Keratinocyte (primary cell): ENCODE data around the gene BAHCC1. TPM values are rescaled to one million over a fixed set of nuclear protein-coding genes. Genes with fewer than 3 reads are reported as not detected.

Experiments used
- DNase-seq: peaks from one replicate; pipeline ENCODE4 v3.0.0-alpha.2; 2011; ENCODE audit warnings: low read depth, missing footprints, low spot score
- FAIRE-seq: peaks from 2 replicates; lab custom pipeline; 2011; peaks lifted over from hg19 to GRCh38; lab: Jason Lieb, UNC
- H2AFZ ChIP-seq: 2 replicates; pipeline ENCODE4 v1.6.0; 2012; ENCODE audit warnings: low read length, control low read depth, inconsistent platforms; ENCODE audit not compliant: control insufficient read depth
- H3K27ac ChIP-seq: 2 replicates; pipeline ENCODE4 v1.5.1; 2011; ENCODE audit warnings: low read length; ENCODE audit not compliant: control insufficient read depth, insufficient read depth
- H3K27me3 ChIP-seq: 3 replicates; pipeline ENCODE4 v1.6.0; 2011; ENCODE audit warnings: low read length; ENCODE audit not compliant: control insufficient read depth, insufficient read depth; ENCODE audit errors: extremely low read depth
- H3K36me3 ChIP-seq, 2 experiments: 2 replicates in 1 of 2; 3 replicates in 1 of 2; pipeline ENCODE4 v1.5.1; 2011; ENCODE audit warnings: low read length in 2 of 2, mild to moderate bottlenecking in 1 of 2; ENCODE audit not compliant: control insufficient read depth in 2 of 2, insufficient read depth in 2 of 2; ENCODE audit errors: extremely low read depth in 1 of 2
- H3K4me1 ChIP-seq: 3 replicates; pipeline ENCODE4 v1.5.1; 2011; ENCODE audit warnings: low read length; ENCODE audit not compliant: control insufficient read depth, insufficient read depth; ENCODE audit errors: extremely low read depth
- H3K4me2 ChIP-seq: 3 replicates; pipeline ENCODE4 v1.6.0; 2011; ENCODE audit warnings: low read depth, low read length; ENCODE audit not compliant: control insufficient read depth, insufficient read depth; ENCODE audit errors: extremely low read depth
- H3K4me3 ChIP-seq, 3 experiments: fragments of 200-600 bp in 1 of 3; sonication (generic) in 1 of 3; 2 replicates in 2 of 3; 3 replicates in 1 of 3; pipeline ENCODE4 v1.5.1; 2011 to 2016; ENCODE audit warnings: low read length in 3 of 3, mild to moderate bottlenecking in 3 of 3, control low read depth in 2 of 3, inconsistent platforms in 1 of 3, low read depth in 1 of 3, mixed read lengths in 1 of 3, mixed run types in 1 of 3, moderate library complexity in 1 of 3; ENCODE audit not compliant: control insufficient read depth in 2 of 3, insufficient read depth in 2 of 3; ENCODE audit errors: extremely low read depth in 1 of 3
- H3K79me2 ChIP-seq: 2 replicates; pipeline ENCODE4 v1.6.0; 2012; ENCODE audit warnings: low read length; ENCODE audit not compliant: control insufficient read depth, insufficient read depth
- H3K9ac ChIP-seq: 3 replicates; pipeline ENCODE4 v1.6.0; 2011; ENCODE audit warnings: low read length; ENCODE audit not compliant: control insufficient read depth, insufficient read depth; ENCODE audit errors: extremely low read depth
- H3K9me1 ChIP-seq: 3 replicates; pipeline ENCODE4 v1.6.0; 2011; ENCODE audit warnings: low read length; ENCODE audit not compliant: control insufficient read depth, insufficient read depth; ENCODE audit errors: extremely low read depth
- H3K9me3 ChIP-seq: 2 replicates; pipeline ENCODE4 v1.5.1; 2012; ENCODE audit warnings: low read depth, low read length; ENCODE audit not compliant: control insufficient read depth
- H4K20me1 ChIP-seq: 3 replicates; pipeline ENCODE4 v1.6.0; 2011; ENCODE audit warnings: low read length; ENCODE audit not compliant: control insufficient read depth, insufficient read depth; ENCODE audit errors: extremely low read depth
- EZH2 ChIP-seq: IDR thresholded peaks from one replicate; pipeline ENCODE4 v1.6.1; 2012; ENCODE audit warnings: inconsistent platforms, mild to moderate bottlenecking, low read length, moderate library complexity
- dilution Hi-C: fragments of 300-500 bp; cut with MboI; formaldehyde crosslinking; loops from one replicate; pipeline ENCODE4 v1.7.0; 2020; ENCODE audit warnings: low sequenced_read_pairs; ENCODE audit not compliant: extremely low pct_ligation_motif_present
- polyA minus RNA-seq, 3 experiments: library from RNA; depleted of rRNA, polyadenylated mRNA; stranded (reverse); fragments of >200 nt; gene quantifications; 1 replicate in 1 of 3; 2 replicates in 1 of 3; 3 replicates in 1 of 3; pipeline ENCODE4 v1.2.3, GENCODE V29; 2011
- polyA plus RNA-seq, 5 experiments: library from polyadenylated mRNA; depleted of rRNA in 3 of 5; stranded (reverse) in 3 of 5; stranded (forward) in 1 of 5; unstranded in 1 of 5; fragments of >200 nt; gene quantifications; 1 replicate in 1 of 5; 2 replicates in 3 of 5; 3 replicates in 1 of 5; pipeline versions ENCODE4 v1.2.1 to v1.2.3, GENCODE V29; 2011 to 2012; ENCODE audit warnings: missing spikeins in 2 of 5, low read depth in 1 of 5, low replicate concordance in 1 of 5
- TF ChIP-seq, protein P1 (sequence below), 3 experiments: IDR thresholded peaks in 1 of 3; conservative IDR thresholded peaks in 1 of 3; optimal IDR thresholded peaks in 1 of 3; 2 replicates in 2 of 3; 3 replicates in 1 of 3; pipeline versions ENCODE3 to v1.5.1; 2011; ENCODE audit warnings: low read length in 3 of 3, mild to moderate bottlenecking in 3 of 3, moderate library complexity in 2 of 3, control low read depth in 1 of 3, inconsistent platforms in 1 of 3; ENCODE audit not compliant: insufficient read depth in 2 of 3; ENCODE audit errors: extremely low read depth in 1 of 3

Gene BAHCC1
- polyA plus RNA-seq (0.52 to 1.0 TPM (median 0.80 TPM) in 3 replicates), polyA minus RNA-seq (0.99 to 4.3 TPM (median 1.3 TPM) in 3 replicates)
- polyA plus RNA-seq (2011; ENCODE audit: low read depth): 0.74 TPM
- polyA plus RNA-seq (2011; cell fraction: cytosol; rRNA removed): 0.13 and 0.88 TPM in 2 replicates
- polyA plus RNA-seq (2011; cell fraction: nucleus; rRNA removed): 3.0 and 5.1 TPM in 2 replicates
- 0.85 and 2.5 TPM in 2 replicates for polyA plus RNA-seq (2012; ENCODE audit: low replicate concordance)
- 0.96 TPM for polyA minus RNA-seq (2011; cell fraction: cytosol; rRNA and poly(A)+ RNA removed)
- 4.7 and 6.7 TPM in 2 replicates for polyA minus RNA-seq (2011; cell fraction: nucleus; rRNA and poly(A)+ RNA removed)

DNA sequence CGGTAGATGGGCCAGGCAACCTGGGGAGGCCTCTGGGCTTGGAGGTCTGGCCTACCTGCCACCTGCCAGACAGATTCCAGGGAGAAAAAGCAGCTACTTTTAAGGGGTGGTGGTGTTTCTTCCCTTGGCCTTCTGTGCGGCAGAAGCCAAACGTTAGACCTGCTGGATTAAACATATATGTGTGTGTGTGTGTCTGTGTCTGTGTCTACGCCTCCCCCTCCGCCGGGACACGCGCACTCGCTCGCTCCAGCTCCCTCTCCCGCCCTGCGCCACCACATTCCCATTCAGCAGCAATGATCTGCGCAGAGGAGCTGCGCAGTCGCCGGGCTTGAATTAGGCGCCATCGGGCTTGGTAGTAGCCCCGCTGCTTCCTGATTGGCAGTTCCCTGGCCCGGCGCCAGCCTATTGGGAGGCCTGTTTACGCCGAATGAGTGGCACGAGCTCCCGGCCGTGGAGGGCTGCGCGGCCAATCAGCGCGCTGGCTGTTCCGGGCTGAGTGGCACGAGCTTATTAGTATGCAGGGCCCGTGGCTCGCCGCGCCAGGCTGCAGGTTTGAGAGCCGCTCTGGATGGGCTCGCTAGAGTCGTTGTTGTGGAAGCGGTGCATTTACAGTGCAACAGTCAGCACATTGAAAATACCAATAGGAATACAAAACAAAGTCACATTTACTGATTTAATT lies at the start of gene BAHCC1:
BAHCC1 (plus strand) TSS at position 537 of the 679 bp plus-strand sequence. CDS start 4,283 bp downstream, outside the sequence.
- H3K36me3 ChIP-seq: no peaks in the 10 kb centered on the region
- H3K27ac ChIP-seq: peak within 1 kb of the TSS; percentile 82
- peaks cover 29% of the 10 kb centered on the region for H3K79me2 ChIP-seq
- TF ChIP-seq EZH2: no peak
- TF ChIP-seq, protein P1, sequence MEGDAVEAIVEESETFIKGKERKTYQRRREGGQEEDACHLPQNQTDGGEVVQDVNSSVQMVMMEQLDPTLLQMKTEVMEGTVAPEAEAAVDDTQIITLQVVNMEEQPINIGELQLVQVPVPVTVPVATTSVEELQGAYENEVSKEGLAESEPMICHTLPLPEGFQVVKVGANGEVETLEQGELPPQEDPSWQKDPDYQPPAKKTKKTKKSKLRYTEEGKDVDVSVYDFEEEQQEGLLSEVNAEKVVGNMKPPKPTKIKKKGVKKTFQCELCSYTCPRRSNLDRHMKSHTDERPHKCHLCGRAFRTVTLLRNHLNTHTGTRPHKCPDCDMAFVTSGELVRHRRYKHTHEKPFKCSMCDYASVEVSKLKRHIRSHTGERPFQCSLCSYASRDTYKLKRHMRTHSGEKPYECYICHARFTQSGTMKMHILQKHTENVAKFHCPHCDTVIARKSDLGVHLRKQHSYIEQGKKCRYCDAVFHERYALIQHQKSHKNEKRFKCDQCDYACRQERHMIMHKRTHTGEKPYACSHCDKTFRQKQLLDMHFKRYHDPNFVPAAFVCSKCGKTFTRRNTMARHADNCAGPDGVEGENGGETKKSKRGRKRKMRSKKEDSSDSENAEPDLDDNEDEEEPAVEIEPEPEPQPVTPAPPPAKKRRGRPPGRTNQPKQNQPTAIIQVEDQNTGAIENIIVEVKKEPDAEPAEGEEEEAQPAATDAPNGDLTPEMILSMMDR (optimal IDR thresholded peaks at IDR 0.05 in 1 of 3, IDR thresholded peaks at IDR 0.05 in 1 of 3, conservative IDR thresholded peaks at IDR 0.05 in 1 of 3; ENCODE audit: extremely low read depth in 1 of 3, insufficient read depth in 2 of 3, low read length in 3 of 3): peak in 1 of 3 experiments; percentile 34
- H4K20me1 ChIP-seq: no peaks in the 10 kb centered on the region
- H2AFZ ChIP-seq: peak within 1 kb of the TSS; percentile 51
- H3K4me2 ChIP-seq: peak within 1 kb of the TSS; percentile 95
- no peaks in the 10 kb centered on the region for H3K9me1 ChIP-seq
- FAIRE-seq: peak; percentile 17
- dilution Hi-C loops: no loop called here
- peak within 1 kb of the TSS; percentile 63 to 81 (median 77) for H3K4me3 ChIP-seq
- H3K9me3 ChIP-seq: no peaks in the 10 kb centered on the region
- DNase-seq: peak; percentile 98
- peaks cover 31% of the 10 kb centered on the region for H3K4me1 ChIP-seq
- no peaks in the 10 kb centered on the region for H3K27me3 ChIP-seq
- peak within 1 kb of the TSS; percentile 89 for H3K9ac ChIP-seq

- peak overlapping the region; percentile 31 for H3K27ac ChIP-seq
- peaks cover 27% of the 10 kb centered on the region for H3K4me1 ChIP-seq
- H3K4me2 ChIP-seq: peak overlapping the region; percentile 84
- H4K20me1 ChIP-seq: no peaks in the 10 kb centered on the region
- H3K9me3 ChIP-seq: no peaks in the 10 kb centered on the region
- H3K9me1 ChIP-seq: no peaks in the 10 kb centered on the region
- H3K27me3 ChIP-seq: no peaks in the 10 kb centered on the region
- FAIRE-seq (no peak), DNase-seq (peak; percentile 77)
- TF ChIP-seq, protein P1 (optimal IDR thresholded peaks at IDR 0.05 in 1 of 3, IDR thresholded peaks at IDR 0.05 in 1 of 3, conservative IDR thresholded peaks at IDR 0.05 in 1 of 3; ENCODE audit: extremely low read depth in 1 of 3, insufficient read depth in 2 of 3, low read length in 3 of 3): no peak
- no peak for TF ChIP-seq EZH2
- H3K9ac ChIP-seq: peak overlapping the region; percentile 75
- no peaks in the 10 kb centered on the region for H3K36me3 ChIP-seq
- H3K79me2 ChIP-seq: peaks cover 40% of the 10 kb centered on the region
- dilution Hi-C loops: no loop called here
- peak overlapping the region; percentile 49 to 73 (median 66) for H3K4me3 ChIP-seq
- peak overlapping the region; percentile 62 for H2AFZ ChIP-seq
Observed at GRCh38 chr17:81346090-81346907, 49.0 kb upstream of the BAHCC1 start.
